AG09309 (cell line): ENCODE data around the gene GSK3B.

Experiments
- DNase-seq: peaks from one replicate; pipeline ENCODE4 v3.0.0-alpha.2; 2010; ENCODE audit warnings: low read depth
- H3K4me3 ChIP-seq: 2 replicates; pipeline ENCODE4 v1.5.1; 2011; ENCODE audit warnings: mild to moderate bottlenecking, low read depth, low read length, moderate library complexity; ENCODE audit not compliant: control insufficient read depth
- TF ChIP-seq, protein P1 (sequence below): IDR thresholded peaks from 2 replicates; pipeline ENCODE4 v1.5.1; 2011; ENCODE audit warnings: mild to moderate bottlenecking, low read depth, low read length, inconsistent platforms; ENCODE audit not compliant: insufficient read depth, control insufficient read depth; ENCODE audit errors: missing control alignments

GSK3B gene

DNA sequence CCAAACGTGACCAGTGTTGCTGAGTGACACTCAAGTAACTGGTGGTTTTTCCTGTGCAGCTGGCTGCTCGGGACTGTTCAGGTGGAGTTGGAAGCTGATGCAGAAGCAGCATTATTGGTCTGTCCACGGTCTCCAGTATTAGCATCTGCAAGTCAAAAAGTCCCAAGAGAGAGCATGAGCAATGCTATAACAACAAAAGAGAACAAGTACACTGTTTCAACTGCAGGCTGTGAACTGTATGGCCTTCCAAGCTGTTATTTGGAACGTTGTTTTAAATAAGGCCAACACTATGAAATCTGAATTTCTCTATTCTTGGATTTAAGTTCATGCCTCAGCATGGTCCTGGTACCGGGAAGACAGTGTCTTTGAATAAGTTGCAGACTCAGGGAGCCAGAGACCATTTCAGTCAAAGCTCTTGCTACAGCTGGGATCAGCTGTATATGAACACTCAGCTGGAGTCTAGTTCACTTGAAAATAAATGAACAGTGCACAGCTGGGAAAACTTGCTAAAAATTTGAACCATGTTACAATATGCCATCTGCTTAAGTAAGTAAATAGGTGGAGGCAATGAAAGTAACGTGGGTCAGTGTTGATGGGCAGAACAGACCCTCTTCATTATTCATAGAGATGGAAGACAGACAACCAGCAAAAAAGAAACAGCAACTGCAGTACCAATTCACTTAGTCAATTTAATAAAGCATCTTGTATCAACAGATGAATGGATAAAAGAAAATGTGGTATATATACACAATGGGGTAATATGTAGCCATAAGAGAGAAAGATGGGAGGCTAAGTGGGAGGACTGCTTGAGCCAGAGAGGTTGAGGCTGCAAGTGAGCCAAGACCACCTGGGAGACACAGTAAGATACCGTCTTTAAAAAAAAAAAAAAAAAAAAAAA is 267.3 kb downstream of the GSK3B start:
- no peak overlapping the region for H3K4me3 ChIP-seq
- TF ChIP-seq, protein P1, sequence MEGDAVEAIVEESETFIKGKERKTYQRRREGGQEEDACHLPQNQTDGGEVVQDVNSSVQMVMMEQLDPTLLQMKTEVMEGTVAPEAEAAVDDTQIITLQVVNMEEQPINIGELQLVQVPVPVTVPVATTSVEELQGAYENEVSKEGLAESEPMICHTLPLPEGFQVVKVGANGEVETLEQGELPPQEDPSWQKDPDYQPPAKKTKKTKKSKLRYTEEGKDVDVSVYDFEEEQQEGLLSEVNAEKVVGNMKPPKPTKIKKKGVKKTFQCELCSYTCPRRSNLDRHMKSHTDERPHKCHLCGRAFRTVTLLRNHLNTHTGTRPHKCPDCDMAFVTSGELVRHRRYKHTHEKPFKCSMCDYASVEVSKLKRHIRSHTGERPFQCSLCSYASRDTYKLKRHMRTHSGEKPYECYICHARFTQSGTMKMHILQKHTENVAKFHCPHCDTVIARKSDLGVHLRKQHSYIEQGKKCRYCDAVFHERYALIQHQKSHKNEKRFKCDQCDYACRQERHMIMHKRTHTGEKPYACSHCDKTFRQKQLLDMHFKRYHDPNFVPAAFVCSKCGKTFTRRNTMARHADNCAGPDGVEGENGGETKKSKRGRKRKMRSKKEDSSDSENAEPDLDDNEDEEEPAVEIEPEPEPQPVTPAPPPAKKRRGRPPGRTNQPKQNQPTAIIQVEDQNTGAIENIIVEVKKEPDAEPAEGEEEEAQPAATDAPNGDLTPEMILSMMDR = no peak
- DNase-seq = no peak

DNA sequence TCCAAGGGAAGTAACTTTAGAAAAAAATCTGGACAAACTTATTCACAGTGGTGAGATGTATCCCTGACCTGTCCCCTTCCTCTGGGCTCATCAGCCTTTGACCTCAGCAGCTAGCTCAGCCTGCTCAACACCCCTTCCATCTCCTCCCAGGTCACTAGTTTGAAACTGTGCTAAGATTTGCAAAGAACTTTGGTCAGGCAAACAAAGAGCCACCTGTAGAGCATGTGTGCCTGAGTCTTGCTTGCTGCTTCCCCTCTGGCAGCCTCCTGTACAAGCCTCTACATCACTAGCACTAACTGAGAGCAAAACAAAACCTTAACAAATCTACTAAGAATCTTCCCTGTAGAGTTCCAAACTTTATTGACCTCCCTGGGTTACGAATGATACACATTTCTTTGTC is 268.4 kb downstream of the GSK3B start:
- no peak for DNase-seq
- no peak overlapping the region for H3K4me3 ChIP-seq

DNA sequence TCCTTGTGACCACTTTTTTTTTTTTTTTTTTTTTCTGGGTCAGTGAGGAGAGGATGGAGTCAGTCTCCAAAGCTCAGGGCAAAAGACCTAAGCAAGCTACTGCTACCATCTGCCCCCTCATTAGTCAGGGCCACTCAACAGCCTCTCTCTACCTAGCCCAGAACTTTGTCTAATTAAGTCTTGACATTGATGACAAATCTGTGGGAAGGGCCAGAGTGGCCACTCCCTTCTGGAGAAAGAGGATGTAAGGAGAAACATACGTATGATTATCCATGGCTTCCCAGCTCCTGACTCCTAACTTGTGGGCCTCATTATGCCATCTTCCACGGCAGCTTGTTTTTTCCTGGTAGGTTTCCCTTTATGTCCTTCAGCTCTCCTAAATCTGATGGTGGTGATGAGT is 274.4 kb downstream of the GSK3B start:
- TF ChIP-seq, protein P1 = no peak
- H3K4me3 ChIP-seq = no peak overlapping the region
- no peak for DNase-seq

More for the DNA sequence above, 268.4 kb downstream of the GSK3B start:
- TF ChIP-seq, protein P1 = no peak

DNA sequence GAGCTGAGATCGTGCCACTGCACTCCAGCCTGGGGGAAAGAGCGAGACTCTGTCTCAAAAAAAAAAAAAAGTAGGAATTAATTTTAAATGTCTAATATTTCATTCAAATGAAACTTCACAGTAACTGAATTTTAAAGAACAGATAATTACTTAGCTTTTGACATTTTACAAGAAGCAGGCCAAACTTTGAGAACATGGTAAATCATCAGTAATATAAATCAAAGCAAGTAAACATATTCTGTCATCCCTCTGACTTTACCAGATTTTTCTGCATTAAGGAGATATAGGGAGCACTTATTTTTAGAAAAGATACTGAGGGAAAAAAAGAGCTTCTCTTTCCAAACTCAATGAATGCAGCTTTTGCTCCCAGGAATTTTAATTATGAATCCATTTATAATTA is 275.3 kb downstream of the GSK3B start:
- DNase-seq = no peak
- TF ChIP-seq, protein P1 = no peak
- H3K4me3 ChIP-seq = no peak overlapping the region

DNA sequence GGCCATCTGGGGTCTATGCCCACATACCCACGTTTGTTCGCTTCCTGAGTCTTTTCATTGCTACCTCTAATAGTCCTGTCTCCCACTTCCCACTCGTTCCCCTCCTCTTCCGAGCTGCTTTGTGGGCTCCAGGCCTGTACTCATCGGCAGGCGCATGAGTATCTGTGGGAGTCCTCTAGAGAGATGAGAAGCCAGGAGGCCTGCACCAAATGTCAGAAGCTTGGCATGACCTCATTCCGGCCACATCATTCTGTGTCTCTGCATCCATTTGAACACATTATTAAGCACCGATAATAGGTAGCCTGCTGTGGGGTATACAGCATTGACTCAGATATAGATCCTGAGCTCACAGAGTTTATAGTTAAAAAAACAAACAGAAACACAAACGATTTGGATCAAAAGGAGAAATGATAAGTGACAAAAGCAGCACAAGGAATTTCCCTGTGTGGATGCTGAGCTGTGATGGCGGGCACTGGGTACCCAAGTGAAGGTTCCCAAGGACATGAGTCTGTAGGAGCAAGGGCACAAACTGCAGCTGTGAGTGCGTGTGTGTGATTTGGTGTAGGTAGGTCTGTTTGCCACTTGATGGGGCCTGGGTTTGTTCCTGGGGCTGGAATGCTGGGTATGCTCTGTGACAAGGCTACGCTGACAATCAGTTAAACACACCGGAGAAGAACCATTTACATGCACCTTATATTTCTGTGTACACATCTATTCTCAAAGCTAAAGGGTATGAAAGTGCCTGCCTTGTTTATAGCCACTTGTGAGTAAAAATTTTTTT is 276.5 kb downstream of the GSK3B start:
- TF ChIP-seq, protein P1 = no peak
- DNase-seq = no peak

DNA sequence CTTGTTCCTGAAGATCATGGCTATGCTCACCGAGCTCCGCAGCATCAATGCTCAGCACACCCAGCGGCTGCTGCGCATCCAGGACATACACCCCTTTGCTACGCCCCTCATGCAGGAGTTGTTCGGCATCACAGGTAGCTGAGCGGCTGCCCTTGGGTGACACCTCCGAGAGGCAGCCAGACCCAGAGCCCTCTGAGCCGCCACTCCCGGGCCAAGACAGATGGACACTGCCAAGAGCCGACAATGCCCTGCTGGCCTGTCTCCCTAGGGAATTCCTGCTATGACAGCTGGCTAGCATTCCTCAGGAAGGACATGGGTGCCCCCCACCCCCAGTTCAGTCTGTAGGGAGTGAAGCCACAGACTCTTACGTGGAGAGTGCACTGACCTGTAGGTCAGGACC is 277.2 kb downstream of the GSK3B start:
- H3K4me3 ChIP-seq = no peak overlapping the region
- TF ChIP-seq, protein P1 = no peak
- no peak for DNase-seq

More for the DNA sequence above, 276.5 kb downstream of the GSK3B start:
- H3K4me3 ChIP-seq = no peak overlapping the region
